ENCODE data around the gene DGKQ.

- TF ChIP-seq ZNF561 (CRISPR knock-in tag; conservative IDR thresholded peaks at IDR 0.05) (no peak), CTCF (IDR thresholded peaks at IDR 0.05 in 2 of 3, conservative IDR thresholded peaks at IDR 0.05 in 1 of 3; ENCODE audit: insufficient read depth in 2 of 3, low read depth in 1 of 3, low read length in 3 of 3) (no peak), ZNF253 (CRISPR knock-in tag; conservative IDR thresholded peaks at IDR 0.05) (no peak), ZBTB1 (CRISPR knock-in tag; IDR thresholded peaks at IDR 0.05; ENCODE audit: borderline replicate concordance, low read depth) (no peak)
Measured at GRCh38 chr4:1021386-1022050, 48.1 kb upstream of the DGKQ start.
